ENCODE results near the gene COA3.
A peak's percentile ranks its signal among the peaks of the same experiment; 100 is the strongest.

COA3 gene

DNA sequence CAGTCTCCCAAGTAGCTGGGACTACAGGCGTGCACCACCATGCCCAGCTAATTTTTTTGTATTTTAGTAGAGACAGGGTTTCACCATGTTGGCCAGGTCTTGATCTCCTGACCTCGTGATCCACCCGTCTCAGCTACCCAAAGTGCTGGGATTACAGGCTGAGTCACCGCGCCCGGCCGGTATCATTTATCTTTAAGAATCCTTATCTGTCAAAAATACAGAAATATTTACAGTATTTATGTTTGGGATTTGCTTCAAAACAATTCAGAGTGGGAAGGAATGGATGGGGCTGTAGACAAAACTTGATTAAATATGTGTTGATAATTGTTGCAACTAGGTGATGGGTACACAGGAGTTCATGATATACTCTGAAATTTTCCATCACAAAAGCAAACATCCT is 22.7 kb upstream of the COA3 start:
- Histone ChIP-seq H3K4me3 (ENCODE audit: low read depth in 1 of 2, low read length in 1 of 2) (no peak overlapping the region), H3K9me3 (no peaks in the 10 kb centered on the region), H3K27ac (no peak overlapping the region), H3K27me3 (no peaks in the 10 kb centered on the region), H3K4me1 (ENCODE audit: control insufficient read depth in 1 of 2, insufficient read depth in 1 of 2, low read depth in 1 of 2, low read length in 1 of 2) (peaks cover 11 to 16% of the 10 kb centered on the region in 2 experiments), H3K36me3 (peaks cover 62% of the 10 kb centered on the region)
- TF ChIP-seq CTCF (IDR thresholded peaks at IDR 0.05), result no peak

DNA sequence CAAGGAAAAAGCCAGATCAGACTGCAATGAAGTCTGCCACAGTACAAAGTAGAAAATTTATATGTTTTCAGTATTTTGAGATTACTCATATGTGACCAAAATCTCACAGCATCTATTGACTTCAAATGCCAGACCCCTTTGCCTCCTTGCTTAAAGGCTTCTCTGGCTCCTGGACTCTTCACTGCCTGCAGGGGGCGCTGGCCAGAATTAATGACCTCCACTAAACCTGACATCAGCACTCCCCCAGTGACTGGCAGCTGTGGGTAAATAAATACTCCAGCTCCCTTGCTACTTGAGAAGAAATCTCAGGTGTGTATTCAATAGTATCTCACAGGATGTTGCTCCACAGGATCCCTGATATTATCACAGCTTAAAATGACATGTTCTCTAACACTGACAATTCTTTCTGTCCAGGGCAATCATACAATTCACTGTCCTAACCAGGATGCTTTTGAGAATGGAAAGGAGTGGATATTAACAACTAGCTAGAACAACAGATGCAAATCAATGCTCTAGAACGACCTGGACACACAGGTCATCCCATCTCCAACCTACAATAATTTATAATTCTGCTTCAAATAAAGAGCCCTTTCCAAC is 21.5 kb upstream of the COA3 start:
- no peaks in the 10 kb centered on the region for H3K9me3 ChIP-seq
- no peaks in the 10 kb centered on the region for H3K27me3 ChIP-seq
- no peak overlapping the region for H3K27ac ChIP-seq
- H3K4me3 ChIP-seq (ENCODE audit: low read depth in 1 of 2, low read length in 1 of 2), result no peak overlapping the region
- H3K4me1 ChIP-seq (ENCODE audit: control insufficient read depth in 1 of 2, insufficient read depth in 1 of 2, low read depth in 1 of 2, low read length in 1 of 2), result peaks cover 11 to 16% of the 10 kb centered on the region in 2 experiments
- peak; percentile 63 for TF ChIP-seq CTCF (IDR thresholded peaks at IDR 0.05)
- peaks cover 73% of the 10 kb centered on the region for H3K36me3 ChIP-seq

DNA sequence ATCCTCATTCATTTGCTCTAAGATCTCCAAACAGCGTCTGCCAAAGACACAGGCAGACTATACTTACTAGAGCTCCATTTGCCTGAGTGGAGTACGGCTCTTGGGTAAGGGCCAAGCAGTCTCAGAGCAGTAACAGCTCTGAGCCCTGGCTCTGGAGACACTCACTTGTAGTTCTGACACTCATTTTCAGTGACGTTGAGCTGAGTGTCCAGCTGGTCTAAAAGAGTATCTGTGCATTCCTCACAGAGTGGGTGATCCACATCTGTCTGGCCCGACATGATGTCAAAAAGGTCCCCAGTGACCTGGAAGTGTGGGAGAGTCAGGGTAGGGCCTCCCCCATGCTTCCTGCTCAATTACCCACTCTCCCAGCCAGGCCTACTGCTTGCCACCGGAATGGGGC is 19.9 kb upstream of the COA3 start:
- Histone ChIP-seq H3K4me1 (ENCODE audit: control insufficient read depth in 1 of 2, insufficient read depth in 1 of 2, low read depth in 1 of 2, low read length in 1 of 2) (peaks cover 3 to 7% of the 10 kb centered on the region in 2 experiments), H3K9me3 (no peaks in the 10 kb centered on the region), H3K4me3 (ENCODE audit: low read depth in 1 of 2, low read length in 1 of 2) (no peak overlapping the region), H3K36me3 (peaks cover 90% of the 10 kb centered on the region), H3K27me3 (no peaks in the 10 kb centered on the region), H3K27ac (no peak overlapping the region)
- TF ChIP-seq CTCF (IDR thresholded peaks at IDR 0.05), result no peak

GRCh38 chr17:42817866-42818265 is 19.4 kb upstream of the COA3 start:
- Histone ChIP-seq H3K27ac (no peak overlapping the region), H3K9me3 (no peaks in the 10 kb centered on the region), H3K4me1 (ENCODE audit: control insufficient read depth in 1 of 2, insufficient read depth in 1 of 2, low read depth in 1 of 2, low read length in 1 of 2) (peaks cover 0 to 1% of the 10 kb centered on the region in 2 experiments), H3K36me3 (peaks cover 95% of the 10 kb centered on the region), H3K27me3 (no peaks in the 10 kb centered on the region), H3K4me3 (ENCODE audit: low read depth in 1 of 2, low read length in 1 of 2) (no peak overlapping the region)
- no peak for TF ChIP-seq CTCF (IDR thresholded peaks at IDR 0.05)

DNA sequence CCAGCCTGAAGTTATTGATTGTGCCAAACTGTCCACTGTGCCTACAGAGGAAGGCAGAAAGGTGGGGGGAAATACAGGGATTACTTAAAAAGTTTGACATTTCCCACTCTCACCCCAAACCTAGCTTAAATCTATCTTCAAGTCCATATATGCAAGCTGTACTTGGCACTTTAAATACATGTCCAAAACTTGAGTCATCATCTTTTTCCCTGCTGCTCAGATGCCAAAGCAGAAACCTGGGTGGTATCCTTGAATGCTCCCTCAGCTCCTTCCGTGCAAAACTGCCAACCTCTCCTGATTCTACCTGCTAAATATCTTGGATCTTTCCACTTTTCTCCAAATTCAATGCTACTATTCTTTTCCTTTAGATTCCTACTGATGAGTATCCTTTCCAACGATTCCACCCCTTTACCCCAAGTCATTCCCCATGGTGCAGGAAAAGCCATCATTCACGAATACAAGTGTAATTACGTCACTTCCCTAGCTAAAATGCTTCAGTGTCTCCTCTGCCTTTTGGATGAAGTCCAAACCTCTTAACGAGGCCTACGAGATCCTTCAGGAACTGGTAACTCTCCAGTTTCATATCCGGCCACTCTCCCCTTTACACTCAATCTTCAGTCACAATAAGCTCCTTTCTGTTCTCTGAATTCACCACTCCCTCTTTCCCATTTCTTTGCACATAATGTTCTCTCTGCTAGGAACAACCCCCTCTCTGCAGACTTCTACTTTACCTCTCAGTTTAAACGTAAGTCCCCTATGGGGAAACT is 16.3 kb upstream of the COA3 start:
- no peaks in the 10 kb centered on the region for H3K4me1 ChIP-seq (ENCODE audit: control insufficient read depth in 1 of 2, insufficient read depth in 1 of 2, low read depth in 1 of 2, low read length in 1 of 2)

More for the DNA sequence above, 16.3 kb upstream of the COA3 start:
- no peak for TF ChIP-seq CTCF (IDR thresholded peaks at IDR 0.05)
- Histone ChIP-seq H3K36me3 (peaks cover 97% of the 10 kb centered on the region), H3K9me3 (no peaks in the 10 kb centered on the region), H3K27me3 (no peaks in the 10 kb centered on the region), H3K27ac (no peak overlapping the region), H3K4me3 (ENCODE audit: low read depth in 1 of 2, low read length in 1 of 2) (no peak overlapping the region)

Measured in neutrophil (primary cell).